Keratinocyte (primary cell): ENCODE measurements around the gene CCDC18. TPM values are rescaled to one million over a fixed set of nuclear protein-coding genes. Genes with fewer than 3 reads are reported as not detected.

Experiments used
- DNase-seq: peaks from one replicate; pipeline ENCODE4 v3.0.0-alpha.2; 2011; ENCODE audit warnings: low read depth, missing footprints, low spot score
- FAIRE-seq: peaks from 2 replicates; lab custom pipeline; 2011; peaks lifted over from hg19 to GRCh38; lab: Jason Lieb, UNC
- H2AFZ ChIP-seq: 2 replicates; pipeline ENCODE4 v1.6.0; 2012; ENCODE audit warnings: low read length, control low read depth, inconsistent platforms; ENCODE audit not compliant: control insufficient read depth
- H3K27ac ChIP-seq: 2 replicates; pipeline ENCODE4 v1.5.1; 2011; ENCODE audit warnings: low read length; ENCODE audit not compliant: control insufficient read depth, insufficient read depth
- H3K27me3 ChIP-seq: 3 replicates; pipeline ENCODE4 v1.6.0; 2011; ENCODE audit warnings: low read length; ENCODE audit not compliant: control insufficient read depth, insufficient read depth; ENCODE audit errors: extremely low read depth
- H3K36me3 ChIP-seq, 2 experiments: 2 replicates in 1 of 2; 3 replicates in 1 of 2; pipeline ENCODE4 v1.5.1; 2011; ENCODE audit warnings: low read length in 2 of 2, mild to moderate bottlenecking in 1 of 2; ENCODE audit not compliant: control insufficient read depth in 2 of 2, insufficient read depth in 2 of 2; ENCODE audit errors: extremely low read depth in 1 of 2
- H3K4me1 ChIP-seq: 3 replicates; pipeline ENCODE4 v1.5.1; 2011; ENCODE audit warnings: low read length; ENCODE audit not compliant: control insufficient read depth, insufficient read depth; ENCODE audit errors: extremely low read depth
- H3K4me2 ChIP-seq: 3 replicates; pipeline ENCODE4 v1.6.0; 2011; ENCODE audit warnings: low read depth, low read length; ENCODE audit not compliant: control insufficient read depth, insufficient read depth; ENCODE audit errors: extremely low read depth
- H3K4me3 ChIP-seq, 3 experiments: fragments of 200-600 bp in 1 of 3; sonication (generic) in 1 of 3; 2 replicates in 2 of 3; 3 replicates in 1 of 3; pipeline ENCODE4 v1.5.1; 2011 to 2016; ENCODE audit warnings: low read length in 3 of 3, mild to moderate bottlenecking in 3 of 3, control low read depth in 2 of 3, inconsistent platforms in 1 of 3, low read depth in 1 of 3, mixed read lengths in 1 of 3, mixed run types in 1 of 3, moderate library complexity in 1 of 3; ENCODE audit not compliant: control insufficient read depth in 2 of 3, insufficient read depth in 2 of 3; ENCODE audit errors: extremely low read depth in 1 of 3
- H3K79me2 ChIP-seq: 2 replicates; pipeline ENCODE4 v1.6.0; 2012; ENCODE audit warnings: low read length; ENCODE audit not compliant: control insufficient read depth, insufficient read depth
- H3K9ac ChIP-seq: 3 replicates; pipeline ENCODE4 v1.6.0; 2011; ENCODE audit warnings: low read length; ENCODE audit not compliant: control insufficient read depth, insufficient read depth; ENCODE audit errors: extremely low read depth
- H3K9me1 ChIP-seq: 3 replicates; pipeline ENCODE4 v1.6.0; 2011; ENCODE audit warnings: low read length; ENCODE audit not compliant: control insufficient read depth, insufficient read depth; ENCODE audit errors: extremely low read depth
- H3K9me3 ChIP-seq: 2 replicates; pipeline ENCODE4 v1.5.1; 2012; ENCODE audit warnings: low read depth, low read length; ENCODE audit not compliant: control insufficient read depth
- H4K20me1 ChIP-seq: 3 replicates; pipeline ENCODE4 v1.6.0; 2011; ENCODE audit warnings: low read length; ENCODE audit not compliant: control insufficient read depth, insufficient read depth; ENCODE audit errors: extremely low read depth
- EZH2 ChIP-seq: IDR thresholded peaks from one replicate; pipeline ENCODE4 v1.6.1; 2012; ENCODE audit warnings: inconsistent platforms, mild to moderate bottlenecking, low read length, moderate library complexity
- dilution Hi-C: fragments of 300-500 bp; cut with MboI; formaldehyde crosslinking; loops from one replicate; pipeline ENCODE4 v1.7.0; 2020; ENCODE audit warnings: low sequenced_read_pairs; ENCODE audit not compliant: extremely low pct_ligation_motif_present
- polyA plus RNA-seq, 5 experiments: library from polyadenylated mRNA; depleted of rRNA in 3 of 5; stranded (reverse) in 3 of 5; stranded (forward) in 1 of 5; unstranded in 1 of 5; fragments of >200 nt; gene quantifications; 1 replicate in 1 of 5; 2 replicates in 3 of 5; 3 replicates in 1 of 5; pipeline versions ENCODE4 v1.2.1 to v1.2.3, GENCODE V29; 2011 to 2012; ENCODE audit warnings: missing spikeins in 2 of 5, low read depth in 1 of 5, low replicate concordance in 1 of 5
- TF ChIP-seq, protein P1 (sequence below), 3 experiments: IDR thresholded peaks in 1 of 3; conservative IDR thresholded peaks in 1 of 3; optimal IDR thresholded peaks in 1 of 3; 2 replicates in 2 of 3; 3 replicates in 1 of 3; pipeline versions ENCODE3 to v1.5.1; 2011; ENCODE audit warnings: low read length in 3 of 3, mild to moderate bottlenecking in 3 of 3, moderate library complexity in 2 of 3, control low read depth in 1 of 3, inconsistent platforms in 1 of 3; ENCODE audit not compliant: insufficient read depth in 2 of 3; ENCODE audit errors: extremely low read depth in 1 of 3

Gene CCDC18
- polyA plus RNA-seq, 1 donor (not counting 4 experiments of a cell fraction or from before 2014, with no cell fraction given): 6.0 TPM

DNA sequence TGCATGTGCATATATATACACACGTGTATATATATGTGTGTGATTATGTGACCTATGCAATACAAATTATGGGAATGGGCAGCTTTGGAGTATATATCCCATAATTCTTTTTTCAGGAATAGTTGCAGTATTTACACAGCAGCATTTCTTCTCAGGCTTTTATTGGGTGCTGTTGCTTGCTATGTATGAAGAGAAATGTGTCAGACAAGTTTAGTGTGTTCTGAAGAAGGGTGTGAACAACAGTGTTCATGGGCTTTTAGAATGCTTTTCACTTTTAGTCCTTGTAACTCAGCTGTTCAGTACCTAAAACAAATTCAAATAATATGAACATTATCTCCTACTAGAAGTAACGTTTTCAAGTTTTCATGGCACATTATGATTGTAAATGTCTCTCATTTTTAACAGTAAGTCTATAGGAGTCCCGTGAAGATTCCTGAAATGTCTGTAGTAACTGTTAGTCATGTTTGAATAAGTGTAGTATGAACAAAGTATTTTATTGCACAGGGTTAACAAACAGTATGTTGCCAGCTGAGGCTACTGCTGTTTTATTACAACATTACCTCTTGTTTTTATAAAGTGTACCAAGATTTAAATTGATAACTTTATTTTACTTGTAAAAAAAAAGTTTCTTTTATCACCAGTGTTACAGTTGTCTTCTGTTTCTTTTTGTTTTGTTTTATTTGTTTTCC, 42.8 kb upstream of the CCDC18 start:
- DNase-seq (no peak), FAIRE-seq (peak; percentile 34)
- peaks cover 2 to 21% of the 10 kb centered on the region in 2 experiments for H3K36me3 ChIP-seq

DNA sequence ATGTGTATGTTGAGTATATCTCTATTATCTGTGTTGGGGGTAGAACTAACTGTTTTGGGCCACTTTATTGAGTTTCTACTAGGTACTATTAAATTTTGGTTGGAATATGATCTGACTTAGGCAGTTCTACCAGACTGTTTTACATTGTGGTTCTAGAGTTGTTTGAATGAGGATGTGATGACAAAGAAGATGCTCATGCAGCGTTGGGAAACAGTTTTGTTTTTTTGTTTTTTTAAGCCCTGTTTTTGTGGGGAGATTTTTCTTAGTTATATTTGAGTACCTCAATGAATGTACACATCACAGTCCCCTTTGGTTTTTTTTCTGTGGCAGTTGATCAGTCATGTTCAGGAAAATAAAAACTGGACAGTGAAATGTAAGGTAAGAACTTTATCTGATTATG, 40.4 kb upstream of the CCDC18 start:
- H3K27me3 ChIP-seq: no peaks in the 10 kb centered on the region
- no peak overlapping the region for H3K4me2 ChIP-seq
- H3K79me2 ChIP-seq: no peaks in the 10 kb centered on the region
- no peaks in the 10 kb centered on the region for H4K20me1 ChIP-seq
- FAIRE-seq (no peak), DNase-seq (no peak)
- H3K9me3 ChIP-seq: no peaks in the 10 kb centered on the region
- peaks cover 12% of the 10 kb centered on the region for H3K4me1 ChIP-seq
- no peak for TF ChIP-seq EZH2
- TF ChIP-seq, protein P1, sequence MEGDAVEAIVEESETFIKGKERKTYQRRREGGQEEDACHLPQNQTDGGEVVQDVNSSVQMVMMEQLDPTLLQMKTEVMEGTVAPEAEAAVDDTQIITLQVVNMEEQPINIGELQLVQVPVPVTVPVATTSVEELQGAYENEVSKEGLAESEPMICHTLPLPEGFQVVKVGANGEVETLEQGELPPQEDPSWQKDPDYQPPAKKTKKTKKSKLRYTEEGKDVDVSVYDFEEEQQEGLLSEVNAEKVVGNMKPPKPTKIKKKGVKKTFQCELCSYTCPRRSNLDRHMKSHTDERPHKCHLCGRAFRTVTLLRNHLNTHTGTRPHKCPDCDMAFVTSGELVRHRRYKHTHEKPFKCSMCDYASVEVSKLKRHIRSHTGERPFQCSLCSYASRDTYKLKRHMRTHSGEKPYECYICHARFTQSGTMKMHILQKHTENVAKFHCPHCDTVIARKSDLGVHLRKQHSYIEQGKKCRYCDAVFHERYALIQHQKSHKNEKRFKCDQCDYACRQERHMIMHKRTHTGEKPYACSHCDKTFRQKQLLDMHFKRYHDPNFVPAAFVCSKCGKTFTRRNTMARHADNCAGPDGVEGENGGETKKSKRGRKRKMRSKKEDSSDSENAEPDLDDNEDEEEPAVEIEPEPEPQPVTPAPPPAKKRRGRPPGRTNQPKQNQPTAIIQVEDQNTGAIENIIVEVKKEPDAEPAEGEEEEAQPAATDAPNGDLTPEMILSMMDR (optimal IDR thresholded peaks at IDR 0.05 in 1 of 3, IDR thresholded peaks at IDR 0.05 in 1 of 3, conservative IDR thresholded peaks at IDR 0.05 in 1 of 3; ENCODE audit: extremely low read depth in 1 of 3, insufficient read depth in 2 of 3, low read length in 3 of 3): no peak
- no peak overlapping the region for H2AFZ ChIP-seq
- dilution Hi-C loops: no loop called here
- peaks cover 2 to 15% of the 10 kb centered on the region in 2 experiments for H3K36me3 ChIP-seq
- H3K9me1 ChIP-seq: no peaks in the 10 kb centered on the region
- no peak overlapping the region for H3K27ac ChIP-seq
- H3K9ac ChIP-seq: no peak overlapping the region
- H3K4me3 ChIP-seq: no peak overlapping the region

More for the DNA sequence above, 42.8 kb upstream of the CCDC18 start:
- no peaks in the 10 kb centered on the region for H4K20me1 ChIP-seq
- no peak overlapping the region for H3K4me2 ChIP-seq
- H2AFZ ChIP-seq: no peak overlapping the region
- H3K4me3 ChIP-seq: no peak overlapping the region
- no peak overlapping the region for H3K9ac ChIP-seq
- H3K9me1 ChIP-seq: no peaks in the 10 kb centered on the region
- H3K27me3 ChIP-seq: no peaks in the 10 kb centered on the region
- dilution Hi-C loops: no loop called here
- TF ChIP-seq, protein P1 (optimal IDR thresholded peaks at IDR 0.05 in 1 of 3, IDR thresholded peaks at IDR 0.05 in 1 of 3, conservative IDR thresholded peaks at IDR 0.05 in 1 of 3; ENCODE audit: extremely low read depth in 1 of 3, insufficient read depth in 2 of 3, low read length in 3 of 3): no peak
- no peak for TF ChIP-seq EZH2
- no peaks in the 10 kb centered on the region for H3K9me3 ChIP-seq
- H3K79me2 ChIP-seq: no peaks in the 10 kb centered on the region
- H3K4me1 ChIP-seq: peaks cover 6% of the 10 kb centered on the region
- H3K27ac ChIP-seq: no peak overlapping the region
